ENCODE data around the gene AVEN.

AVEN gene

GRCh38 chr15:33871980-33872379 is 167.0 kb downstream of the AVEN start:
- Mint-ChIP-seq H3K27me3 (no peaks in the 10 kb centered on the region), H3K4me3 (no peak overlapping the region), H3K36me3 (peaks cover 29% of the 10 kb centered on the region), H3K4me1 (peaks cover 11% of the 10 kb centered on the region), H3K9me3 (no peaks in the 10 kb centered on the region), H3K27ac (no peak overlapping the region)
- ATAC-seq, result no peak

GRCh38 chr15:33866101-33866737 is 172.8 kb downstream of the AVEN start:
- Mint-ChIP-seq H3K27me3 (no peaks in the 10 kb centered on the region), H3K4me1 (no peaks in the 10 kb centered on the region), H3K36me3 (peaks cover 48% of the 10 kb centered on the region), H3K4me3 (no peak overlapping the region), H3K9me3 (no peaks in the 10 kb centered on the region), H3K27ac (no peak overlapping the region)
- no peak for ATAC-seq

DNA sequence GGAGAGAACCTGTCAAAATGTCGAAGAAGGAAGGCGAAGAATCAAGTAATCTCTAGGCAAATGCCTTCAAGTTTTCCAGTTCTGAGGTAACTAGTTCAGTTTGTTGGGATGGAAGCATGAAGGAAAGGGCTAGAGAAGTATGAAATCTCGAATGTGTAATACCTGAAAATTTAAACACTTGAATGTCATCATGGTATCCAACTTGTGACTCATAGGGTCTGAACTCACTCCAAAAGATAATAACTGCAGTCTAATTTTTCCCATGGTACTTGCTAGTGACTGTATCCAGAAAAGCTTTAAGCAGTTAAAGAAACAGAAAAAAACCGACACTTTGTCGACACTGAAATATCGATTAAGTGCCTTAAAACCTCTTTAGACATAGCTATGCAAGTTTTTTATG is 173.6 kb downstream of the AVEN start:
- Mint-ChIP-seq H3K9me3 (no peaks in the 10 kb centered on the region), H3K4me3 (no peak overlapping the region), H3K4me1 (no peaks in the 10 kb centered on the region), H3K27me3 (no peaks in the 10 kb centered on the region), H3K27ac (no peak overlapping the region), H3K36me3 (peaks cover 48% of the 10 kb centered on the region)
- no peak for ATAC-seq

DNA sequence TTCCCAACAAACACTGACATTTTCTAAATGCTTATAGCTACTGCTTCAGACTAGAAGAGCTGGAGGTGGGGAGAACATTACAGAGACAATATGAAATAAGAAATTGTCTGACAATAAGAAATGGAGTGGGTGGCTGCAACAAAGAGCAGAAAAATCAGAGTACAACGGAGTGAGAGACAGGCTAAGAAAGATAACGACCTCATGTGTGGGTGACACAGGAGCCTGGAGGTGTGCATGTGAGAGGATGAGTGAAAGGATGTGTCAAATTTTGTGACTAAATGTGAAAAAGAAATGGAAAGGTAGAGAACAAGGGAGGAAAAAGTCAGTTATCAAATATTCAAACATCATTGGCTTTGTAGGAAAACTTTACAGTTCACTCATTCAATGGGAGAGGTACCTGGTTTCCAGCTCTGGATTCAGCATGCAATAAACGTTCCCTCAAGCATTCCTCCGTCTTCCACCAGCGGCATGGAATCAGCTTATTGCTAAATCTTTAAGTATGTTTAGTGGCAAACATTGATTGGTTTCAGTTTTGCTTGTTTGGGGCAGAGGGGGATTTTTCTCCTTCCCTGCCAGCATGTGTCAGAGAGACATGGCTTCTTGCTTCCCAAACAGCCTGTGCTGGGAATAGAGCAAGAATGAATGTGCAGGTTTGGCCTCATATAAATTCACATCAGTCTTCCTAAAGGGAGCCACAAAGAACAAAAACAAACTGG is 174.5 kb downstream of the AVEN start:
- H3K4me1 Mint-ChIP-seq, result no peaks in the 10 kb centered on the region
- no peak for ATAC-seq
- H3K36me3 Mint-ChIP-seq, result peaks cover 50% of the 10 kb centered on the region
- H3K9me3 Mint-ChIP-seq, result no peaks in the 10 kb centered on the region
- no peak overlapping the region for H3K27ac Mint-ChIP-seq
- no peaks in the 10 kb centered on the region for H3K27me3 Mint-ChIP-seq
- H3K4me3 Mint-ChIP-seq, result no peak overlapping the region

DNA sequence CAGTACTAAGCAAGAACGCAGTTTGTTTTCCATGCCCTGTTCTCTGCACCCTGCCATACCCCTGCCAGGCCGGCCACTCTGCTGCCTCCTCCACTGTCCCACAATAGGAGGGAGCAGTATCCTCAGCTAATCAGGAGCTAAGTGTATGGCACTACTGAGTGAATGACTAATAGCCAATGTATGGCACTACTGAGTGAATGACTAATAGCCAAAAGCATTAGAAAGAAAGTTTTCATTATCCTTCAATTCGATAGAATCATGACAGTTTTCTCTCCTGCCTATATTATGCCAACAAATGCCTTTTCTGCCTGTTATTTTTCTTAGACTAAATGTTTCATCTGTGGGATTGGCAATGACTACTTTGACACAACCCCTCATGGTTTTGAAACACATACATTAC is 178.2 kb downstream of the AVEN start:
- Mint-ChIP-seq H3K4me1 (no peaks in the 10 kb centered on the region), H3K9me3 (no peaks in the 10 kb centered on the region), H3K27me3 (no peaks in the 10 kb centered on the region), H3K36me3 (peaks cover 33% of the 10 kb centered on the region), H3K4me3 (no peak overlapping the region), H3K27ac (no peak overlapping the region)
- no peak for ATAC-seq

DNA sequence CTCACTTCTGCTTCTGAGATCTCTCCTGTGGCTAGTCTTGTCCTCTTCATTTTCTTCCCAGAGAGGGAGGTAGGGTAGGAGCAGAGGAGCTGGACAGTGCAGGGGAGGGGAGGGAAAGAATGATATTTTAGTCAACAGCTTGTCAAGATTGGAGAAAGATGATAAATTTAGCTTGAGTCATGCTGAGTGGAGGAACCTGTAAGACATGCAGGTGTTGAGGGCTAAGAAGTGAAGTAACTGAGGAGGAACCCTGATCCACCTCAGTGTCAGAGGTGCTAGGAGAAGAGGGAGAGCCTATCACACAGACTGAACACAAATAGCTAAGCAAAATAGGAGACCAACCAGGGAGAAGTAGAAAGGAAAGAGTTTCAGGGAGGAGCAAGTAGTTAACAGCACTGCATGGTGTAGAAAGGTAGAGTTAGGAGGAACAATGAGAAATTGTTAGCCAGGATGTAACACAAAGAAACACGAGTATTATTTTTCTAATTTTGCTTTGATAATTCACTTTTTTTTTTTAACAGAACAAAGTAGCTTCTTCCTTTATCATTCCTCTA is 178.9 kb downstream of the AVEN start:
- Mint-ChIP-seq H3K4me1 (no peaks in the 10 kb centered on the region), H3K36me3 (peaks cover 27% of the 10 kb centered on the region), H3K27ac (no peak overlapping the region), H3K27me3 (no peaks in the 10 kb centered on the region), H3K9me3 (no peaks in the 10 kb centered on the region), H3K4me3 (no peak overlapping the region)
- ATAC-seq, result no peak

GRCh38 chr15:33858836-33859235 is 180.2 kb downstream of the AVEN start:
- Mint-ChIP-seq H3K36me3 (peaks cover 15% of the 10 kb centered on the region), H3K4me3 (no peak overlapping the region), H3K4me1 (no peaks in the 10 kb centered on the region), H3K27me3 (no peaks in the 10 kb centered on the region), H3K27ac (no peak overlapping the region), H3K9me3 (no peaks in the 10 kb centered on the region)
- no peak for ATAC-seq

DNA sequence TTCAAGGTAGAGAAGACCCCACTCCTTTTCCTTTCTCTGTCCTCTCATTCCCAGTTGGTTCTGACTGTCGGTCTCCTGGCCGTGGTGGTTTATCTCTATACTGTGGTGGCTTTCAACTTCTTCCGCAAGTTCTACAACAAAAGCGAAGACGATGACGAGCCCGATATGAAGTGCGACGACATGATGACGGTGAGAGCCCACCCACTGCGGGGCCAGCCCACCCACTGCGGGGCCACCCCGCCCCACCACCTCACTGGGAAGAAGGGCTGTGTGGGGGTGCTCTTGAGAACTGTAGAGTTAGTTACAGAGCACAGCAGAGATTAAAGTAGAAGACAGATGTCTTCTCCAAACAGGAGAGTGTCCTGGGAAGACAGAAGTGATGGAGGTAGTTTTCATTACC is 181.3 kb downstream of the AVEN start:
- Mint-ChIP-seq H3K4me1 (no peaks in the 10 kb centered on the region), H3K4me3 (no peak overlapping the region), H3K27me3 (no peaks in the 10 kb centered on the region), H3K36me3 (peaks cover 14% of the 10 kb centered on the region), H3K27ac (no peak overlapping the region), H3K9me3 (no peaks in the 10 kb centered on the region)
- no peak for ATAC-seq

DNA sequence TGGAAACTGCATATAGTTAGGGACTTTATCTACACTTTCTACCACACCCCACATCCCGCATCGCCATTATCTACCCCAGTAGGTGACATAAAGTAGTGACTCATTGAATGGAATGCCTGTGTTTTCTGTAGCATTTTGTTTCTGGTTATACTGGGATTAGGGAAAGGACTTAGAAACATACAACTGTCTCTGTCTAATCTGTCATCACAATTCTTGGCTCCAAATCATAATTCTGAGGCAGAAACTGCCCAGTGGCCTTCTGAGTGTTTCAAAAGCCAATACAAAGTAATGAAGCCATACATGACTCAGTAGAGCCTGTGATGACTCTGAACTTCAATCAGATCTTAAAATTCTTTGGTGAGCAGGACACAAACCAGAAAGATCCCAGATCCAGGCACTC is 186.4 kb downstream of the AVEN start:
- H3K4me3 Mint-ChIP-seq, result no peak overlapping the region
- H3K27me3 Mint-ChIP-seq, result no peaks in the 10 kb centered on the region
- no peak overlapping the region for H3K27ac Mint-ChIP-seq
- no peak for ATAC-seq
- H3K9me3 Mint-ChIP-seq, result no peaks in the 10 kb centered on the region
- H3K4me1 Mint-ChIP-seq, result no peaks in the 10 kb centered on the region
- H3K36me3 Mint-ChIP-seq, result no peaks in the 10 kb centered on the region

DNA sequence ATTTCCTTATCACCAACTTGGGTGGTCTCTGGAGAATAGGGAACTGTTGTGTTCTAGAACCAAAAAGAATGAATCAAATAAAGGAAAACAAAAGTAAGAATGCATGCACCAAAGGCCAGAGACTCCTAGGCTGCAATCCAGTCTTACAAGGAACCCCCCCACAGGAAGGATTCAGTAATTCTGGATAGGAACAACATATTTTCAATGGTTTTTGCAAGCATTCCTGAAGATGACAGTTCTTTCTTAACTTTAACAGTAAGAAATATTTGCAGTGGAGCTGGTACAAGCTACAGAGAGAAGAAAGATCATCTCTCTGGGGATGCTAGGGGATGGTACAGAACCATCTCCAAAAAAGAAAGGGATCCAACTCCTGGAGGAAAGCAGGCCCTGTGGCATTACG is 186.9 kb downstream of the AVEN start:
- ATAC-seq, result no peak
- no peaks in the 10 kb centered on the region for H3K9me3 Mint-ChIP-seq
- H3K27ac Mint-ChIP-seq, result no peak overlapping the region
- H3K4me3 Mint-ChIP-seq, result no peak overlapping the region
- H3K27me3 Mint-ChIP-seq, result no peaks in the 10 kb centered on the region
- H3K4me1 Mint-ChIP-seq, result no peaks in the 10 kb centered on the region
- no peaks in the 10 kb centered on the region for H3K36me3 Mint-ChIP-seq

GRCh38 chr15:33851079-33851478 is 187.9 kb downstream of the AVEN start:
- no peak overlapping the region for H3K4me3 Mint-ChIP-seq
- no peaks in the 10 kb centered on the region for H3K9me3 Mint-ChIP-seq
- no peaks in the 10 kb centered on the region for H3K27me3 Mint-ChIP-seq
- H3K36me3 Mint-ChIP-seq, result no peaks in the 10 kb centered on the region
- no peaks in the 10 kb centered on the region for H3K4me1 Mint-ChIP-seq
- ATAC-seq, result no peak
- no peak overlapping the region for H3K27ac Mint-ChIP-seq

- Mint-ChIP-seq H3K4me3 (no peak overlapping the region), H3K27me3 (no peaks in the 10 kb centered on the region), H3K27ac (no peak overlapping the region), H3K9me3 (no peaks in the 10 kb centered on the region), H3K4me1 (no peaks in the 10 kb centered on the region), H3K36me3 (no peaks in the 10 kb centered on the region)
- no peak for ATAC-seq
Measured at GRCh38 chr15:33848011-33848410, 191.0 kb downstream of the AVEN start.

DNA sequence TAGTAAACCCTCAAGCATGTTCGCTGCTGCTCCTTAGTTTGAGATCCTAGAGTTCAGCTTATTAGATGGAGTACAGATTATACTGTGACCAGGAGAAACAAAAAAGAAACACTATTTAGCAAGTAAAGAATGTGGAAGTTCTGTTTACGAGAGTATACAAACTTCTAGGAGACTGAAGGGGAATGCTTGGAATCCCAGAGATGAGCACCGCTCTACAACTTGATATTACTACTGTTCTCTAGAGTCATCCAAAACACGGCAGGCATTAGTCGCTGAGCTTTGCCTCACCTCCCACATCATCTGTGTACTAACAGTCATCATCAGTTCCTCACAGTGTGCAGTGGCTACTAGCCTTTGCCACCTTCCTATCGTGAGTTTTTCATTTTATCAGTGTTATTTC is 192.1 kb downstream of the AVEN start:
- Mint-ChIP-seq H3K4me3 (no peak overlapping the region), H3K9me3 (no peaks in the 10 kb centered on the region)

DNA sequence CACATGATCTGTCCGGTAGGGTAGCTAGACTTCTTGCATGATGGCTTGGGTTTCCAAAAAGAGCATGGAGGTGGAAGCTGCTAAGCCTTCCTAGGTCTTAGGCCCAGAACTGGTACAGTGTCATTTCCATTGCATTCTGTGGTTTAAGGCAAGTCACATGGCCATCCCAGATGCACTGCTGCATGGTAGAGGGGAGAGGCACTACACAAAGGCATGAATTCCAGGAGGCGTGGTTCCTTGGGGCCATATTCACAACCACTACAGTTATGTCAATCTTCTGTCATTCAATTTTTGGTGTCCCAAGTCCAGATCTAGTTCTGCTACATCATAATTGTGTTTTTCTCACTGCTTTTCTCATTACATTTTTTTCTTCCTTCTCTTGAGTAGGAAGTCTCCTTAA is 192.9 kb downstream of the AVEN start:
- no peaks in the 10 kb centered on the region for H3K27me3 Mint-ChIP-seq
- no peaks in the 10 kb centered on the region for H3K9me3 Mint-ChIP-seq

More for the DNA sequence above, 192.1 kb downstream of the AVEN start:
- H3K27me3 Mint-ChIP-seq, result no peaks in the 10 kb centered on the region
- no peaks in the 10 kb centered on the region for H3K36me3 Mint-ChIP-seq
- no peak for ATAC-seq
- no peaks in the 10 kb centered on the region for H3K4me1 Mint-ChIP-seq
- H3K27ac Mint-ChIP-seq, result no peak overlapping the region

DNA sequence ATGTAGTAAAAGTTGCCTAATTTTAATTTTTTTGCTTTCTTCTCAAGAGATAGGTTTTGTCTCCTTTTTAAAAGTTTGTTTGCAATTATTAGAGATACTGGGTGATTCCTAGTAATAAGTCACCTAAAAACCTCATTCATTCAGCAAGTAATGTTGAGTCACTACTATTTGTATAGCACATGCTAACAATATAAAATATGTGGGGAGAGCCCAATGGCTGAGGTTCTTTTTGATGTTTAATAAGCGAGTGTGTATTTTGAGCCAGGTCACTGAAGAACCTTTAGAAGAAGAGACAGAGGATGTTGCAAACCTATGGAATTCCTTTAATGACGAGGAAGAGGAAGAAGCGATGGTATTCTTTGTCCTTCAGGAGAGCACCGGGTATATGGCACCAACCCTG is 194.4 kb downstream of the AVEN start:
- H3K27me3 Mint-ChIP-seq, result no peaks in the 10 kb centered on the region
- H3K4me1 Mint-ChIP-seq, result no peaks in the 10 kb centered on the region
- no peak for ATAC-seq
- no peak overlapping the region for H3K27ac Mint-ChIP-seq
- no peaks in the 10 kb centered on the region for H3K9me3 Mint-ChIP-seq
- H3K4me3 Mint-ChIP-seq, result no peak overlapping the region
- no peaks in the 10 kb centered on the region for H3K36me3 Mint-ChIP-seq

More for the DNA sequence above, 192.9 kb downstream of the AVEN start:
- ATAC-seq, result no peak
- Mint-ChIP-seq H3K4me1 (no peaks in the 10 kb centered on the region), H3K27ac (no peak overlapping the region), H3K36me3 (no peaks in the 10 kb centered on the region), H3K4me3 (no peak overlapping the region)

DNA sequence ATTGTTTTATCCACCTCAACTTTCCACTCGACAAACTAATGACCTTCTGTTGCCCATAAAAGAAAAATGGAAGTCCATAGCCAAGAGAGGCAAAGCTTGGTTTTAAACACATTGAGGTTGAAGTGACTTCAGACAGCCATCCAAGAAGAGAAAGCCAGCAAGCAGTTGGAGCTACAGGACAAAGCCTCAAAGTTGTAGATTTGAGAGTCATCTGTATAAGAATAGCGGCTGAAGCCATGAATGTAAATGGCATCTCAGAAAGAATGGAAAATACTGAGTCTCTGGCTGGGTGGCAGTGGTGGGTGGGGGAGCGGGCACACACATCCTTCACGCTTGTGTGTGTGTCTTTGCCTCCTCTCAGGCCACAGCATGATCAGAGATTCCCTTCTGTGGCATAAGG is 194.8 kb downstream of the AVEN start:
- Mint-ChIP-seq H3K9me3 (no peaks in the 10 kb centered on the region), H3K4me1 (no peaks in the 10 kb centered on the region), H3K27me3 (no peaks in the 10 kb centered on the region), H3K4me3 (no peak overlapping the region), H3K36me3 (no peaks in the 10 kb centered on the region), H3K27ac (no peak overlapping the region)
- no peak for ATAC-seq
